Islet of Langerhans (tissue), 1 donor: Measurements from ENCODE around the gene STARD13.
A peak's percentile ranks its signal among the peaks of the same experiment; 100 is the strongest.
"Not testable (repeated sequence)": the region's sequence is repeated elsewhere in the genome, so short reads cannot be mapped to it uniquely, and the experiment has no call there.

Experiments
- FAIRE-seq: peaks from one replicate; lab custom pipeline; 2011; peaks lifted over from hg19 to GRCh38; lab: Jason Lieb, UNC

STARD13 gene

GRCh38 chr13:33174931-33175330 is 110.6 kb downstream of the STARD13 start:
- no peak for FAIRE-seq

GRCh38 chr13:33174491-33174890 is 111.1 kb downstream of the STARD13 start:
- FAIRE-seq, result no peak

- no peak for FAIRE-seq
Observed at GRCh38 chr13:33172911-33173310, 112.6 kb downstream of the STARD13 start.

GRCh38 chr13:33172400-33172799 is 113.2 kb downstream of the STARD13 start:
- FAIRE-seq, result peak; percentile 62

- no peak for FAIRE-seq
Observed at GRCh38 chr13:33169273-33169980, 116.1 kb downstream of the STARD13 start.

- no peak for FAIRE-seq
Observed at GRCh38 chr13:33168321-33168960, 117.1 kb downstream of the STARD13 start.

- FAIRE-seq, result no peak
Observed at GRCh38 chr13:33167491-33167890, 118.1 kb downstream of the STARD13 start.

- no peak for FAIRE-seq
Observed at GRCh38 chr13:33165787-33166186, 119.8 kb downstream of the STARD13 start.

- no peak for FAIRE-seq
Observed at GRCh38 chr13:33164331-33164730, 121.2 kb downstream of the STARD13 start.

- FAIRE-seq, result not testable (repeated sequence)
Observed at GRCh38 chr13:33162725-33163124, 122.8 kb downstream of the STARD13 start.

- no peak for FAIRE-seq
Observed at GRCh38 chr13:33158816-33159215, 126.7 kb downstream of the STARD13 start.

- FAIRE-seq, result no peak
Observed at GRCh38 chr13:33158271-33158670, 127.3 kb downstream of the STARD13 start.

- no peak for FAIRE-seq
Observed at GRCh38 chr13:33154911-33155310, 130.6 kb downstream of the STARD13 start.

GRCh38 chr13:33153421-33154404 is 131.8 kb downstream of the STARD13 start:
- no peak for FAIRE-seq

- no peak for FAIRE-seq
Observed at GRCh38 chr13:33152389-33152788, 133.2 kb downstream of the STARD13 start.

- no peak for FAIRE-seq
Observed at GRCh38 chr13:33150662-33151061, 134.9 kb downstream of the STARD13 start.

GRCh38 chr13:33150126-33150525 is 135.4 kb downstream of the STARD13 start:
- FAIRE-seq, result no peak

GRCh38 chr13:33147832-33148231 is 137.7 kb downstream of the STARD13 start:
- no peak for FAIRE-seq

- FAIRE-seq, result no peak
Observed at GRCh38 chr13:33146843-33147611, 138.5 kb downstream of the STARD13 start.

- no peak for FAIRE-seq
Observed at GRCh38 chr13:33145667-33146066, 139.9 kb downstream of the STARD13 start.

- no peak for FAIRE-seq
Observed at GRCh38 chr13:33144358-33144784, 141.2 kb downstream of the STARD13 start.
